ENCODE measurements around the gene SKP1. TPM values are rescaled to one million over a fixed set of nuclear protein-coding genes. Genes with fewer than 3 reads are reported as not detected.

The SKP1 gene
- total RNA-seq, 4 donors from 2014 or later, result 229 to 275 (median 253) TPM

DNA sequence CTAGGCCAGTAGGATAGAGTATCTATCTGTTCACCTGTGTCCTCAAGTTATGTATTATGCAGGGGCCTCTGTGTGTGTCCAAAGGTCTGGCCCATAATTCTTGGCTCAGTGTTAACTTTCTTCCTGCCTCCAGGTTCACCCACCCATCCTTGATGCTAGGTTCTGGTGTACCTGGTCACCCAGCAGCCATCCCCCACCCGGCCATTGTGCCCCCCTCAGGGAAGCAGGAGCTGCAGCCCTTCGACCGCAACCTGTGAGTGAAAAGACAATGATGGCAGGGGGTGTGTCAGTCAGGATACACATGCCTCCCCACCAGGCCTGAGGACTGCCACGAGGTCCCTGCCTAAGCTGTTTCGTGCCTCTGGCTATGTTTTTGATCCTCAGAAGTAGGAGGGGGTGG is 34.7 kb downstream of the SKP1 start:
- TF ChIP-seq POLR2A (IDR thresholded peaks at IDR 0.05), result no peak
- TF ChIP-seq, protein P1, sequence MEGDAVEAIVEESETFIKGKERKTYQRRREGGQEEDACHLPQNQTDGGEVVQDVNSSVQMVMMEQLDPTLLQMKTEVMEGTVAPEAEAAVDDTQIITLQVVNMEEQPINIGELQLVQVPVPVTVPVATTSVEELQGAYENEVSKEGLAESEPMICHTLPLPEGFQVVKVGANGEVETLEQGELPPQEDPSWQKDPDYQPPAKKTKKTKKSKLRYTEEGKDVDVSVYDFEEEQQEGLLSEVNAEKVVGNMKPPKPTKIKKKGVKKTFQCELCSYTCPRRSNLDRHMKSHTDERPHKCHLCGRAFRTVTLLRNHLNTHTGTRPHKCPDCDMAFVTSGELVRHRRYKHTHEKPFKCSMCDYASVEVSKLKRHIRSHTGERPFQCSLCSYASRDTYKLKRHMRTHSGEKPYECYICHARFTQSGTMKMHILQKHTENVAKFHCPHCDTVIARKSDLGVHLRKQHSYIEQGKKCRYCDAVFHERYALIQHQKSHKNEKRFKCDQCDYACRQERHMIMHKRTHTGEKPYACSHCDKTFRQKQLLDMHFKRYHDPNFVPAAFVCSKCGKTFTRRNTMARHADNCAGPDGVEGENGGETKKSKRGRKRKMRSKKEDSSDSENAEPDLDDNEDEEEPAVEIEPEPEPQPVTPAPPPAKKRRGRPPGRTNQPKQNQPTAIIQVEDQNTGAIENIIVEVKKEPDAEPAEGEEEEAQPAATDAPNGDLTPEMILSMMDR (IDR thresholded peaks at IDR 0.05), result no peak
- DNase-seq (ENCODE audit: low spot score in 2 of 2), result peak; percentile 10 to 45
- intact Hi-C loops (cut with DNase I; ENCODE audit: low total_unique reads), result no loop called here
- no peak overlapping the region for H3K4me3 ChIP-seq (ENCODE audit: low read depth, poor library complexity, severe bottlenecking)
- 69 to 70% methylated on average over 5 of the region's 5 CpGs for WGBS, 2 donors

DNA sequence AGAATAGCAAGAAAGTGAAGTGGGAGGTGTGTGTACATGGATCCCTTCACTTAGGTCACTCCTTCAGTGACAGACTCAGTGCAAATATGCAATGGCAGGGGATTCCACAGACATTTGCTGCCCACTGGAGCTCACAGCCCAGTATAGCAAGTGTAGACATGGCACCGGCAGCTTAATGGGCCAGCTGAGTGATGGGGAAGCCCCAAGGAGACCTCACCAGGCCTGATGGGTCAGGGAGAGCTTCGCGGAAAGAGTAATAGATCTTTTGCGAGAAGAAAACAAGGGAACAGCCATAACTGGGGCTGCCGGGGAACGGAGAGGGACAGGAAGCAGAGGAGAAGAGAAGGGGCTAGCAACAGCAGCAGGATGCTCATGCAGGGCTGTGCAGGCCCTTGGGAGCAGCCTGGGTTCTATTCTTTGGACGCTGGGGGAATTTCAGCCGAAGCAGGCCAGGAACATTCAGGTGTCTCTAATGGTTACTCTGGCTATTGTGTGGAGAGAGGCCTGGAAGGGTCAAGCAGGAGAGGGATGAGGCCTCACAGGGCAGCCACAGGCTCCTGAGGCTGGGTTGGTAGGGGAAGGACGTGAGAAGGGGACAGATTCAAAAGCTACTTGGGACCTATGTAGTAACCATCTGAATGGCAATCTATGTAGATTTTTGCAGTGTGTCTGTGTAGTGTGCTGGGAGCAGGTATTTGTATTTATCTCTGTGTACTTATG is 35.3 kb downstream of the SKP1 start:
- no peak overlapping the region for H3K4me3 ChIP-seq (ENCODE audit: low read depth, poor library complexity, severe bottlenecking)
- 70 to 79% methylated on average over 9 of the region's 9 CpGs for WGBS, 2 donors
- DNase-seq (ENCODE audit: low spot score in 2 of 2), result peak; percentile 7 to 68
- TF ChIP-seq POLR2A (IDR thresholded peaks at IDR 0.05), result no peak
- TF ChIP-seq, protein P1 (IDR thresholded peaks at IDR 0.05), result no peak
- intact Hi-C loops (cut with DNase I; ENCODE audit: low total_unique reads), result no loop called here

DNA sequence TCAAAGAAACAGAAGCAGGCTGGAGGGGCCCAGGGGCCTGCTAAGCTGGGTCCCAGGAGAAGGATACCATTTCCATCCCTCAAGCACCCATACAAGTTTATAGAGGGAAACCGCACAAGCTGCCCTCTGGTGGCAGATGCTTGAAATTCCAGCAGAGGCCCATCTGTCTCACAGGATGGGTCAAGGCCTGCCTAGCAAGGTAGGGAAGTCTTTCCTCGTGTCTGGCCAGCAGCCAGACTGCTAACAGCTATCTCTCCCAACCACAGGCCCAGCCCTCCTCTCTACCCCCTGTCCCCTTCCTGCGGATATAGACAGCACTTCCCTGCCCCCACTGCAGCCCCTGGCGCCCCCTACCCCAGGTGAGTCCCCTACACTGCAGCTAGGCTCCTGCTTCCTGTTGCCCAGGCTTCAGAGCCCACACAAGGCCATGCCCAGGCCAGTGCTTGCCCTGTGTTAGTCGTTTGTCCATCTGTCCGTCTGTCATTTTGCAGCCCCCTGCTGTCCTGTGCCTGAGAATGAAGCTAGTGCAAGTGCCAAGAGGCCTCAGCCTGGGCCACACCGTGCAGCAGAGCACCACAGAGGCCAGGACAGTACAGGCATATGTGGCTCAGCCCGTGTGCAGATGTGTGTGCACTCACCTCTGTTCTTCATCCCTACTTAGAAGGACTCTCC is 36.1 kb downstream of the SKP1 start:
- peak; percentile 69 to 91 for DNase-seq (ENCODE audit: low spot score in 2 of 2)
- 20 to 25% methylated on average over 8 of the region's 8 CpGs for WGBS, 2 donors
- intact Hi-C loops (cut with DNase I; ENCODE audit: low total_unique reads), result no loop called here
- no peak for TF ChIP-seq POLR2A (IDR thresholded peaks at IDR 0.05)
- TF ChIP-seq, protein P1 (IDR thresholded peaks at IDR 0.05), result peak in 1 of 3 donors; percentile 7
- H3K4me3 ChIP-seq (ENCODE audit: low read depth, poor library complexity, severe bottlenecking), result no peak overlapping the region

DNA sequence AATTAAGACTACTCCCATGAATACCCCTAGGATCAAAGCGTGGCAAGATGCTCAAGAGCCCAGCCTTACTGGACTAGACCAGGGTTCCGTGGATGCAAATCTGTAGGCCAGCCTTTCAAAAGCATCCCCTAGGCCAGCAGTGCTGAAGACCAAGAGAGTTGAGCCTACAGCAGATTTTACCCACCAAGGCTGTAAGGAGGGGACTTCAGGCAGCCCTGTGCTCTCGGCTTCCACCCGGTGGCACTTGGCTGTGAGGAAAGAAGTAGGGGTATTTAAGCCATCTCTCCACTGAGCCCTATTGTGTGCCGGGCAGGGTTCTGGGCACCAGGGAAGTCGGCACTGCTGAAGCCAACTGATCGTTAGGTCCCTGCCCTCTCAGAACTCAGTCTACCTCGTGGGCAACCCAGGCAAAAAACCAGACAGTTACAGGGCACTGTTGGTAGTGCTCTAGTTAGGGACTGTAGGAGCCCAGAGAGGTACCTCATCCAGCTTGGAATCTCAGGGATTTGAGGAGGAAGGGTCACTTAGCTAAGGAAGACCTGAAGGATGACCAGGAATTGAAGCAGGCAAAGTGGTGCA is 36.8 kb downstream of the SKP1 start:
- H3K4me3 ChIP-seq (ENCODE audit: low read depth, poor library complexity, severe bottlenecking), result no peak overlapping the region
- TF ChIP-seq POLR2A (IDR thresholded peaks at IDR 0.05), result no peak
- TF ChIP-seq, protein P1 (IDR thresholded peaks at IDR 0.05), result no peak
- DNase-seq (ENCODE audit: low spot score in 2 of 2), result peak; percentile 10 to 81
- intact Hi-C loops (cut with DNase I; ENCODE audit: low total_unique reads), result no loop called here
- WGBS, 2 donors, result 90 to 91% methylated on average over 8 of the region's 8 CpGs

DNA sequence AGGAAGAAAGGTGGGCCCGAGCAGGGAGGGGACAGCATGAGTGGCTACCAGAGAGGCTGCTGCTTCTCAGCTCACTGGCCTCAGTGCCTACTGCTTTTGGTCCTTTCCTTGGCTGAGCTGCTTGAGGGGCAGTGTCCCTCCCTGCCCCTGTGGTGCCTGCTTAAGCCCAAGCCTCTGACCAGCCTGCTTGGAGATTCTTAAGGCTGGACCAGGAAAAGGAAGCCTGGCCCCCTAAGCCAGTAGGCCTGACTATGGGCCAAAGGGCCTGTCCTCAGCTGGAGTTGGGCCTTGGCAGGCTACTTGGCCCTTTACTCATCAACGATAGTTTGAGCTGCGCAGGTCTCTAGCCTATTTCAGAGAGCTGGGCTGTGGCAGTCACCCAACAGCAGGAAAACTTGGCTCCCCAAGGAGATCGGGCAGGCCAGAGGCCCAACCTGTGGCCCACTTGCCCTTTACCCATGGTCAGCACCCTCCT is 37.3 kb downstream of the SKP1 start:
- DNase-seq (ENCODE audit: low spot score in 2 of 2), result peak in 1 of 2 donors; percentile 37
- no peak overlapping the region for H3K4me3 ChIP-seq (ENCODE audit: low read depth, poor library complexity, severe bottlenecking)
- 87 to 89% methylated on average over 4 of the region's 4 CpGs for WGBS, 2 donors
- no peak for TF ChIP-seq POLR2A (IDR thresholded peaks at IDR 0.05)
- TF ChIP-seq, protein P1 (IDR thresholded peaks at IDR 0.05), result no peak
- intact Hi-C loops (cut with DNase I; ENCODE audit: low total_unique reads), result no loop called here
